ENCODE results near the gene PDCD10. TPM values are rescaled to one million over a fixed set of nuclear protein-coding genes. Genes with fewer than 3 reads are reported as not detected.

The PDCD10 gene
- polyA plus RNA-seq, 3 donors = 31.7 to 61.8 (median 61.5) TPM

- H3K4me1 ChIP-seq (ENCODE audit: control insufficient read depth in 1 of 2, insufficient read depth in 2 of 2, low read length in 2 of 2) = peaks cover 0 to 5% of the 10 kb centered on the region in 2 donors
- H3K36me3 Mint-ChIP-seq = peaks cover 18% of the 10 kb centered on the region in 2 donors
- no peak overlapping the region for H3K27ac Mint-ChIP-seq
- peaks cover 31% of the 10 kb centered on the region for H3K4me1 Mint-ChIP-seq
- no peak overlapping the region for H3K9ac ChIP-seq (ENCODE audit: insufficient read depth, low read length, poor library complexity, severe bottlenecking)
- H3K27me3 ChIP-seq (ENCODE audit: control insufficient read depth in 2 of 2, insufficient read depth in 2 of 2, low read length in 2 of 2) = no peaks in the 10 kb centered on the region
- H3K36me3 ChIP-seq (replicated peaks in 1 of 2; ENCODE audit: control insufficient read depth in 1 of 2, insufficient read depth in 2 of 2, low read length in 2 of 2) = peaks cover 2 to 12% of the 10 kb centered on the region in 2 donors
- TF ChIP-seq CTCF (IDR thresholded peaks at IDR 0.05) = no peak
- H2AFZ ChIP-seq (ENCODE audit: insufficient read depth, low read depth, low read length, poor library complexity, severe bottlenecking) = no peak overlapping the region
- H3K9me3 ChIP-seq (replicated peaks in 1 of 2; ENCODE audit: control insufficient read depth in 1 of 2, insufficient read depth in 1 of 2, low read length in 2 of 2) = no peaks in the 10 kb centered on the region
- intact Hi-C loops (cut with micrococcal nuclease) = no loop called here
- H3K27me3 Mint-ChIP-seq (ENCODE audit: low read depth in 3 of 3) = no peaks in the 10 kb centered on the region
- H3K4me3 ChIP-seq (replicated peaks in 1 of 3; ENCODE audit: low read depth in 2 of 3, low read length in 3 of 3) = no peak overlapping the region
- H3K4me2 ChIP-seq (replicated peaks; ENCODE audit: extremely low read depth, low read length, poor library complexity, severe bottlenecking) = no peak overlapping the region
- peaks cover 99% of the 10 kb centered on the region for H3K79me2 ChIP-seq (ENCODE audit: insufficient read depth, low read length)
- no peak overlapping the region for H3K27ac ChIP-seq (ENCODE audit: low read depth in 1 of 2, low read length in 2 of 2)
- no peak for DNase-seq
- WGBS (ENCODE audit: insufficient coverage) = no CpG with 5 or more reads among the region's 3 CpGs
- no peak overlapping the region for H3K4me3 Mint-ChIP-seq
- H4K20me1 ChIP-seq (ENCODE audit: insufficient read depth, low read length) = peaks cover 99% of the 10 kb centered on the region
- H3K9me3 Mint-ChIP-seq = no peaks in the 10 kb centered on the region
Measured at GRCh38 chr3:167728176-167728575, 6.5 kb downstream of the PDCD10 start.

- no peak overlapping the region for H3K4me2 ChIP-seq (replicated peaks; ENCODE audit: extremely low read depth, low read length, poor library complexity, severe bottlenecking)
- peaks cover 93% of the 10 kb centered on the region for H4K20me1 ChIP-seq (ENCODE audit: insufficient read depth, low read length)
- H3K27me3 ChIP-seq (ENCODE audit: control insufficient read depth in 2 of 2, insufficient read depth in 2 of 2, low read length in 2 of 2) = no peaks in the 10 kb centered on the region
- H3K9me3 ChIP-seq (replicated peaks in 1 of 2; ENCODE audit: control insufficient read depth in 1 of 2, insufficient read depth in 1 of 2, low read length in 2 of 2) = no peaks in the 10 kb centered on the region
- peaks cover 22 to 37% of the 10 kb centered on the region in 2 donors for H3K36me3 Mint-ChIP-seq
- H3K9ac ChIP-seq (ENCODE audit: insufficient read depth, low read length, poor library complexity, severe bottlenecking) = no peak overlapping the region
- H3K27ac Mint-ChIP-seq = no peak overlapping the region
- DNase-seq = no peak
- H3K4me1 ChIP-seq (ENCODE audit: control insufficient read depth in 1 of 2, insufficient read depth in 2 of 2, low read length in 2 of 2) = no peaks in the 10 kb centered on the region
- H3K4me1 Mint-ChIP-seq = peaks cover 10% of the 10 kb centered on the region
- no peak overlapping the region for H3K27ac ChIP-seq (ENCODE audit: low read depth in 1 of 2, low read length in 2 of 2)
- intact Hi-C loops (cut with micrococcal nuclease) = no loop called here
- peaks cover 16 to 50% of the 10 kb centered on the region in 2 donors for H3K36me3 ChIP-seq (replicated peaks in 1 of 2; ENCODE audit: control insufficient read depth in 1 of 2, insufficient read depth in 2 of 2, low read length in 2 of 2)
- peaks cover 0 to 1% (median 0%) of the 10 kb centered on the region in 7 donors for H3K9me3 Mint-ChIP-seq
- no peak for TF ChIP-seq CTCF (IDR thresholded peaks at IDR 0.05)
- H3K27me3 Mint-ChIP-seq (ENCODE audit: low read depth in 3 of 3) = no peaks in the 10 kb centered on the region
- WGBS (ENCODE audit: insufficient coverage) = 64% methylated on average over 3 of the region's 3 CpGs
- no peak overlapping the region for H2AFZ ChIP-seq (ENCODE audit: insufficient read depth, low read depth, low read length, poor library complexity, severe bottlenecking)
- no peak overlapping the region for H3K4me3 ChIP-seq (replicated peaks in 1 of 3; ENCODE audit: low read depth in 2 of 3, low read length in 3 of 3)
- H3K4me3 Mint-ChIP-seq = no peak overlapping the region
- peaks cover 90% of the 10 kb centered on the region for H3K79me2 ChIP-seq (ENCODE audit: insufficient read depth, low read length)
Measured at GRCh38 chr3:167723872-167724271, 10.8 kb downstream of the PDCD10 start.

All from CD14-positive monocyte (primary cell).